H1 (cell line): ENCODE data around the gene R3HDM2. TPM values are rescaled to one million over a fixed set of nuclear protein-coding genes. Genes with fewer than 3 reads are reported as not detected.
A peak's percentile ranks its signal among the peaks of the same experiment; 100 is the strongest.

Experiments
- CTCF ChIA-PET: fragments of 300-600 bp; sonication (Branson Sonifier 250); formaldehyde crosslinking; loops from one replicate; lab custom pipeline; 2021; ENCODE audit not compliant: partially characterized antibody; lab: Charles Lee
- POLR2A ChIA-PET: fragments of 300-600 bp; sonication (Branson Sonifier 250); formaldehyde crosslinking; loops from one replicate; lab custom pipeline; 2021; ENCODE audit warnings: inconsistent platforms; ENCODE audit not compliant: partially characterized antibody; lab: Charles Lee
- DNase-seq, 2 experiments: peaks; one replicate each; pipeline versions ENCODE4 v3.0.0 to v3.0.0-alpha.2; 2010 to 2022; ENCODE audit warnings: low spot score in 2 of 2, low read depth in 1 of 2, mixed read lengths in 1 of 2
- FAIRE-seq: peaks from 2 replicates; lab custom pipeline; 2011; peaks lifted over from hg19 to GRCh38; lab: Jason Lieb, UNC
- H2AFZ ChIP-seq: 2 replicates; pipeline ENCODE4 v1.8.1; 2012; ENCODE audit warnings: low read length, inconsistent platforms
- H2AK5ac ChIP-seq: 2 replicates; pipeline ENCODE4 v1.6.1; 2013; ENCODE audit warnings: low read depth, low read length
- H2BK120ac ChIP-seq: replicated peaks from 2 replicates; pipeline ENCODE3; 2013; ENCODE audit warnings: low read depth, low read length, inconsistent platforms
- H2BK12ac ChIP-seq: 2 replicates; pipeline ENCODE4 v1.6.1; 2013; ENCODE audit warnings: low read depth, low read length
- H2BK15ac ChIP-seq: 2 replicates; pipeline ENCODE4 v1.6.1; 2013; ENCODE audit warnings: low read length
- H2BK20ac ChIP-seq: 2 replicates; pipeline ENCODE4 v1.6.1; 2013; ENCODE audit warnings: low read length
- H2BK5ac ChIP-seq: 2 replicates; pipeline ENCODE4 v1.6.1; 2013; ENCODE audit warnings: low read depth, low read length
- H3K14ac ChIP-seq: 2 replicates; pipeline ENCODE4 v1.6.1; 2013; ENCODE audit warnings: inconsistent platforms; ENCODE audit not compliant: insufficient read length
- H3K18ac ChIP-seq: 2 replicates; pipeline ENCODE4 v1.6.1; 2013; ENCODE audit warnings: low read length; ENCODE audit errors: extremely low read depth
- H3K23ac ChIP-seq: 2 replicates; pipeline ENCODE4 v1.6.1; 2013; ENCODE audit warnings: inconsistent platforms; ENCODE audit not compliant: insufficient read length
- H3K23me2 ChIP-seq: 2 replicates; pipeline ENCODE4 v1.6.1; 2013; ENCODE audit warnings: low read depth, low read length
- H3K27ac ChIP-seq: 2 replicates; pipeline ENCODE4 v1.6.1; 2011; ENCODE audit warnings: low read depth, low read length, inconsistent platforms
- H3K27me3 ChIP-seq, 4 experiments: replicated peaks in 1 of 4; 1 replicate in 1 of 4; 2 replicates in 3 of 4; pipeline versions ENCODE4 v1.6.1 to v1.8.1; 2011 to 2013; ENCODE audit warnings: low read length in 3 of 4, mild to moderate bottlenecking in 3 of 4, inconsistent platforms in 2 of 4, mixed read lengths in 2 of 4, moderate library complexity in 1 of 4; ENCODE audit not compliant: control insufficient read depth in 3 of 4, insufficient read depth in 3 of 4; ENCODE audit errors: extremely low read depth in 1 of 4
- H3K36me3 ChIP-seq, 4 experiments: 2 replicates each; pipeline versions ENCODE4 v1.6.1 to v1.8.1; 2011 to 2013; ENCODE audit warnings: mild to moderate bottlenecking in 4 of 4, low read length in 3 of 4, moderate library complexity in 2 of 4, control low read depth in 1 of 4, inconsistent platforms in 1 of 4; ENCODE audit not compliant: insufficient read depth in 4 of 4, control insufficient read depth in 2 of 4
- H3K4ac ChIP-seq: replicated peaks from 2 replicates; pipeline ENCODE3; 2013; ENCODE audit warnings: low read length, low read depth, mixed read lengths, inconsistent platforms; ENCODE audit not compliant: insufficient read length
- H3K4me1 ChIP-seq, 4 experiments: replicated peaks in 1 of 4; 1 replicate in 1 of 4; 2 replicates in 3 of 4; pipeline versions ENCODE4 v1.6.1 to v1.8.1; 2011 to 2013; ENCODE audit warnings: low read length in 3 of 4, inconsistent platforms in 2 of 4, mixed read lengths in 1 of 4; ENCODE audit not compliant: insufficient read depth in 4 of 4, control insufficient read depth in 3 of 4
- H3K4me2 ChIP-seq, 2 experiments: 2 replicates each; pipeline versions ENCODE4 v1.6.1 to v1.8.1; 2011 to 2013; ENCODE audit warnings: low read depth in 2 of 2, low read length in 2 of 2, control low read depth in 1 of 2, inconsistent platforms in 1 of 2, mild to moderate bottlenecking in 1 of 2; ENCODE audit not compliant: insufficient read depth in 1 of 2
- H3K4me3 ChIP-seq, 4 experiments: fragments of 200-600, 300-600 bp in 1 of 4; sonication (generic), shearing (Covaris generic), sonication (Bioruptor Twin) in 1 of 4; 2 replicates each; pipeline versions ENCODE4 v1.5.1 to v1.8.1; 2011 to 2016; ENCODE audit warnings: low read length in 4 of 4, low read depth in 3 of 4, control low read depth in 2 of 4, inconsistent platforms in 2 of 4, mild to moderate bottlenecking in 2 of 4, mixed read lengths in 1 of 4, moderate library complexity in 1 of 4; ENCODE audit not compliant: insufficient read depth in 2 of 4; ENCODE audit errors: extremely low read depth in 1 of 4
- H3K56ac ChIP-seq: replicated peaks from 2 replicates; pipeline ENCODE3; 2013; ENCODE audit warnings: low read depth, mild to moderate bottlenecking, mixed read lengths, low read length, inconsistent platforms; ENCODE audit not compliant: insufficient read length
- H3K79me1 ChIP-seq: 2 replicates; pipeline ENCODE4 v1.6.1; 2013; ENCODE audit warnings: low read depth, low read length, control low read depth
- H3K79me2 ChIP-seq, 2 experiments: 2 replicates each; pipeline versions ENCODE4 v1.6.1 to v1.8.1; 2012 to 2013; ENCODE audit warnings: low read length in 2 of 2, mild to moderate bottlenecking in 2 of 2, inconsistent platforms in 1 of 2; ENCODE audit not compliant: insufficient read depth in 2 of 2, control insufficient read depth in 1 of 2
- H3K9ac ChIP-seq, 4 experiments: replicated peaks in 1 of 4; 1 replicate in 1 of 4; 2 replicates in 3 of 4; pipeline versions ENCODE4 v1.6.1 to v1.8.1; 2011 to 2013; ENCODE audit warnings: low read depth in 3 of 4, low read length in 3 of 4, control low read depth in 2 of 4, mild to moderate bottlenecking in 2 of 4, moderate library complexity in 2 of 4, inconsistent platforms in 1 of 4; ENCODE audit errors: extremely low read depth in 1 of 4
- H3K9me3 ChIP-seq, 2 experiments: 2 replicates each; pipeline versions ENCODE4 v1.6.1 to v1.8.1; 2012 to 2013; ENCODE audit warnings: mild to moderate bottlenecking in 2 of 2, moderate library complexity in 2 of 2, control low read depth in 1 of 2, inconsistent platforms in 1 of 2, low read depth in 1 of 2, low read length in 1 of 2, mixed read lengths in 1 of 2; ENCODE audit not compliant: insufficient read depth in 2 of 2
- H4K20me1 ChIP-seq, 2 experiments: replicated peaks in 1 of 2; 2 replicates each; pipeline versions ENCODE3 to v1.8.1; 2011 to 2013; ENCODE audit warnings: inconsistent platforms in 2 of 2, low read length in 2 of 2, mild to moderate bottlenecking in 1 of 2; ENCODE audit not compliant: insufficient read depth in 2 of 2, control insufficient read depth in 1 of 2
- H4K5ac ChIP-seq: 2 replicates; pipeline ENCODE4 v1.6.1; 2013; ENCODE audit warnings: low read length, low read depth, mixed read lengths, inconsistent platforms; ENCODE audit not compliant: insufficient read length
- H4K8ac ChIP-seq: 2 replicates; pipeline ENCODE4 v1.8.0; 2013; ENCODE audit warnings: mild to moderate bottlenecking, moderate library complexity, low read length, inconsistent platforms; ENCODE audit not compliant: insufficient read depth; ENCODE audit errors: extremely low read depth
- H4K91ac ChIP-seq: replicated peaks from 2 replicates; pipeline ENCODE3; 2013; ENCODE audit warnings: low read length, mixed read lengths, inconsistent platforms; ENCODE audit not compliant: insufficient read length
- BRCA1 ChIP-seq: IDR thresholded peaks from 2 replicates; pipeline ENCODE4 v1.6.1; 2012; ENCODE audit warnings: low read depth, low read length, improper control_type of control experiment
- EP300 ChIP-seq, 2 experiments: IDR thresholded peaks; 1 replicate in 1 of 2; 2 replicates in 1 of 2; pipeline ENCODE4 v1.6.1; 2011 to 2012; ENCODE audit warnings: low read depth in 2 of 2, low read length in 2 of 2, mild to moderate bottlenecking in 2 of 2, borderline replicate concordance in 1 of 2, inconsistent platforms in 1 of 2, moderate library complexity in 1 of 2
- HDAC2 ChIP-seq, 2 experiments: fragments of 300-600 bp in 1 of 2; sonication (generic) in 1 of 2; IDR thresholded peaks; 2 replicates each; pipeline ENCODE4 v1.6.1; 2011 to 2012; ENCODE audit warnings: low read depth in 2 of 2, low read length in 2 of 2, mild to moderate bottlenecking in 2 of 2, moderate library complexity in 2 of 2, borderline replicate concordance in 1 of 2, inconsistent platforms in 1 of 2
- KDM4A ChIP-seq: IDR thresholded peaks from one replicate; pipeline ENCODE4 v1.7.1; 2012; ENCODE audit warnings: low read depth, mild to moderate bottlenecking, moderate library complexity, low read length, inconsistent platforms; ENCODE audit not compliant: severe bottlenecking
- NANOG ChIP-seq: IDR thresholded peaks from 2 replicates; pipeline ENCODE4 v1.6.1; 2011; ENCODE audit warnings: low read length, low read depth, mild to moderate bottlenecking, inconsistent platforms; ENCODE audit not compliant: insufficient read depth, poor library complexity, severe bottlenecking
- RFX5 ChIP-seq: IDR thresholded peaks from 2 replicates; pipeline ENCODE4 v1.6.1; 2011; ENCODE audit warnings: low read depth, low read length, improper control_type of control experiment, borderline replicate concordance
- RXRA ChIP-seq: IDR thresholded peaks from 2 replicates; pipeline ENCODE4 v1.6.1; 2011; ENCODE audit warnings: low read depth, mild to moderate bottlenecking, low read length, moderate library complexity; ENCODE audit not compliant: insufficient read depth
- TAF7 ChIP-seq: optimal IDR thresholded peaks from 2 replicates; pipeline ENCODE3; 2011; ENCODE audit warnings: low read depth, mild to moderate bottlenecking, inconsistent platforms, low read length, moderate library complexity, borderline replicate concordance
- WGBS, 2 experiments: shearing (Covaris generic) in 1 of 2; methylation state at CpG; one replicate each; pipeline versions ENCODE4 v1.1.6 to v1.1.7; 2013 to 2015; ENCODE audit warnings: low lambda C conversion rate in 2 of 2, mixed read lengths in 2 of 2, inconsistent platforms in 1 of 2, low coverage in 1 of 2, missing lambda C conversion rate in 1 of 2; ENCODE audit not compliant: insufficient replicate concordance in 2 of 2, insufficient coverage in 1 of 2, insufficient read length in 1 of 2; ENCODE audit errors: extremely low coverage in 1 of 2, missing lambda C conversion rate in 1 of 2; 5-methylcytosine and 5-hydroxymethylcytosine counted together
- polyA plus RNA-seq, 7 experiments: library from polyadenylated mRNA; depleted of rRNA in 3 of 7; stranded (reverse) in 5 of 7; unstranded in 2 of 7; fragments of >200 nt in 5 of 7; fragments of 200-250 nt in 2 of 7; gene quantifications; 1 replicate in 5 of 7; 2 replicates in 1 of 7; 4 replicates in 1 of 7; pipeline versions ENCODE4 v1.2.1 to v1.2.3, GENCODE V29; 2011 to 2013; ENCODE audit warnings: missing spikeins in 2 of 7, mixed read lengths in 2 of 7
- total RNA-seq: library from RNA; stranded (reverse); fragmentation: NEBNext Ultra II Directional; extraction: Animal tissue kit (Norgen Biotek cat#: 25700); gene quantifications from 2 replicates; pipeline ENCODE4 v1.2.1, GENCODE V29; 2021
- TF ChIP-seq, protein P1 (sequence below): IDR thresholded peaks from 2 replicates; pipeline ENCODE4 v1.6.1; 2012; ENCODE audit warnings: inconsistent platforms

Gene R3HDM2
- total and polyA plus RNA-seq, 2 of the 8 experiments (the other 6 are each of a cell fraction or from before 2014, with no cell fraction given), result 25.6 to 27.0 TPM

DNA sequence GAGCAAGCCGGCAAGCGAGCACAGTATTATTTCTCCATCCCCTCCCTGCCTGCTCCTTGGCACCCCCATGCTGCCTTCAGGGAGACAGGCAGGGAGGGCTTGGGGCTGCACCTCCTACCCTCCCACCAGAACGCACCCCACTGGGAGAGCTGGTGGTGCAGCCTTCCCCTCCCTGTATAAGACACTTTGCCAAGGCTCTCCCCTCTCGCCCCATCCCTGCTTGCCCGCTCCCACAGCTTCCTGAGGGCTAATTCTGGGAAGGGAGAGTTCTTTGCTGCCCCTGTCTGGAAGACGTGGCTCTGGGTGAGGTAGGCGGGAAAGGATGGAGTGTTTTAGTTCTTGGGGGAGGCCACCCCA, 218.2 kb downstream of the R3HDM2 start:
- Histone ChIP-seq H3K23me2 (peaks cover 7% of the 10 kb centered on the region; the same call in 1 of the 2 replicates), H3K79me1 (no peaks in the 10 kb centered on the region), H3K23ac (no peak overlapping the region), H3K27ac (no peak overlapping the region), H2AFZ (no peak overlapping the region), H2BK15ac (no peak overlapping the region), H2BK20ac (no peak overlapping the region), H3K4me3 (no peak overlapping the region), H2AK5ac (no peak overlapping the region), H4K5ac (no peak overlapping the region), H3K27me3 (peaks cover 27 to 39% (median 37%) of the 10 kb centered on the region in 4 experiments), H3K4me2 (no peak overlapping the region), H3K4ac (no peak overlapping the region), H3K18ac (no peak overlapping the region), H3K9ac (no peak overlapping the region), H3K9me3 (no peaks in the 10 kb centered on the region), H2BK12ac (no peak overlapping the region), H4K8ac (peak overlapping the region; percentile 41; the same call in 1 of the 2 replicates), H3K36me3 (peaks cover 5 to 36% (median 23%) of the 10 kb centered on the region in 4 experiments; a peak in 7 of 8 replicates), H4K91ac (no peak overlapping the region), H3K14ac (no peak overlapping the region), H2BK5ac (no peak overlapping the region), H4K20me1 (peaks cover 5 to 16% of the 10 kb centered on the region in 2 experiments), H3K56ac (no peak overlapping the region), H3K79me2 (no peaks in the 10 kb centered on the region), H3K4me1 (peaks cover 9 to 33% (median 24%) of the 10 kb centered on the region in 4 experiments), H2BK120ac (no peak overlapping the region)
- DNase-seq (no peak), FAIRE-seq (no peak)
- ChIA-PET CTCF (interaction anchor here (0.6 to 10.1 kb wide), 23 partner anchors 10 to 342 kb away, joined by 3 to 726 read pairs (median 6); partner anchors contain the start of genes SHMT2, STAC3 and STAT6), POLR2A (interaction anchor here (1.2 to 8.8 kb wide), 7 partner anchors 10 to 81 kb away, joined by 3 to 686 read pairs (median 7); partner anchors contain the start of gene SHMT2)
- 80% methylated on average over 7 of the region's 7 CpGs; no CpG with 5 or more reads in 1 of the 2 experiments for WGBS, 2 experiments
- TF ChIP-seq NANOG (no peak), KDM4A (no peak), RFX5 (no peak), HDAC2 (IDR thresholded peaks at IDR 0.05; ENCODE audit: borderline replicate concordance in 1 of 2, low read depth in 2 of 2, low read length in 2 of 2) (no peak), TAF7 (no peak), RXRA (no peak), EP300 (IDR thresholded peaks at IDR 0.05; ENCODE audit: borderline replicate concordance in 1 of 2, low read depth in 2 of 2, low read length in 2 of 2) (no peak), BRCA1 (no peak)
- TF ChIP-seq, protein P1, sequence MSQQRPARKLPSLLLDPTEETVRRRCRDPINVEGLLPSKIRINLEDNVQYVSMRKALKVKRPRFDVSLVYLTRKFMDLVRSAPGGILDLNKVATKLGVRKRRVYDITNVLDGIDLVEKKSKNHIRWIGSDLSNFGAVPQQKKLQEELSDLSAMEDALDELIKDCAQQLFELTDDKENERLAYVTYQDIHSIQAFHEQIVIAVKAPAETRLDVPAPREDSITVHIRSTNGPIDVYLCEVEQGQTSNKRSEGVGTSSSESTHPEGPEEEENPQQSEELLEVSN, result no peak
